D721Med (cell line): ENCODE data around the gene MOGAT3.

ENCODE experiments used
- DNase-seq: peaks from one replicate; pipeline ENCODE4 v3.0.0; 2011; ENCODE audit warnings: low spot score; ENCODE audit not compliant: insufficient read length
- FAIRE-seq: peaks from 2 replicates; lab custom pipeline; 2011; peaks lifted over from hg19 to GRCh38; lab: Jason Lieb, UNC
- TF ChIP-seq, protein P1 (sequence below): IDR thresholded peaks from 2 replicates; pipeline ENCODE4 v1.5.1; 2012; ENCODE audit warnings: mild to moderate bottlenecking, control low read depth; ENCODE audit not compliant: insufficient read depth; ENCODE audit errors: missing control alignments

The MOGAT3 gene

GRCh38 chr7:101237206-101238067 lies 36.6 kb upstream of the MOGAT3 start, which contains the start of gene CLDN15:
Gene CLDN15, minus strand, starts transcription at chr7:101237802. Its CDS starts 221 bp downstream, at chr7:101237581.
- FAIRE-seq (no peak), DNase-seq (peak; percentile 2)
- TF ChIP-seq, protein P1, sequence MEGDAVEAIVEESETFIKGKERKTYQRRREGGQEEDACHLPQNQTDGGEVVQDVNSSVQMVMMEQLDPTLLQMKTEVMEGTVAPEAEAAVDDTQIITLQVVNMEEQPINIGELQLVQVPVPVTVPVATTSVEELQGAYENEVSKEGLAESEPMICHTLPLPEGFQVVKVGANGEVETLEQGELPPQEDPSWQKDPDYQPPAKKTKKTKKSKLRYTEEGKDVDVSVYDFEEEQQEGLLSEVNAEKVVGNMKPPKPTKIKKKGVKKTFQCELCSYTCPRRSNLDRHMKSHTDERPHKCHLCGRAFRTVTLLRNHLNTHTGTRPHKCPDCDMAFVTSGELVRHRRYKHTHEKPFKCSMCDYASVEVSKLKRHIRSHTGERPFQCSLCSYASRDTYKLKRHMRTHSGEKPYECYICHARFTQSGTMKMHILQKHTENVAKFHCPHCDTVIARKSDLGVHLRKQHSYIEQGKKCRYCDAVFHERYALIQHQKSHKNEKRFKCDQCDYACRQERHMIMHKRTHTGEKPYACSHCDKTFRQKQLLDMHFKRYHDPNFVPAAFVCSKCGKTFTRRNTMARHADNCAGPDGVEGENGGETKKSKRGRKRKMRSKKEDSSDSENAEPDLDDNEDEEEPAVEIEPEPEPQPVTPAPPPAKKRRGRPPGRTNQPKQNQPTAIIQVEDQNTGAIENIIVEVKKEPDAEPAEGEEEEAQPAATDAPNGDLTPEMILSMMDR: no peak

- no peak for DNase-seq
- FAIRE-seq: no peak
- TF ChIP-seq, protein P1: no peak
These were observed 35.5 kb upstream of the MOGAT3 start for GRCh38 chr7:101236292-101236835.

GRCh38 chr7:101235522-101235921 lies 34.7 kb upstream of the MOGAT3 start:
- TF ChIP-seq, protein P1: no peak
- DNase-seq (no peak), FAIRE-seq (no peak)

DNA sequence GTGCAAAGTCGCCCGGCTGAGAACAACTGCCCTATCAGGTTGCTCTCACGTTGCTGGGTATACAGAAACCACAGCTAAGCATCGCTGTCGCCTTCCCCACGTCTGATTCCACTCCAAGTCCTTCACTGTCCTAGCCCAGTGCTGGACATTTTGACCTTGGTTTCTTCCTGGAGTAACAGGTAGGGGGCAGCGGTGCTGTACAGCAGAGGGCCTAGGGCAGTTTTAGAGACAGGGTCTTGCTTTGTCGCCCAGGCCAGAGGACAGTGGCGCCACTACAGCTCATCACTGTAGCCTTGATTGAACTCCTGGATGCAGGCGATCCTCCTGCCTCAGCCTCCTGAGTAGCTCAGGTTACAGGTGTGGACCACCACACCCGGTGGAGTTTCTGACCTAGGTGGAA lies 34.2 kb upstream of the MOGAT3 start:
- DNase-seq (no peak), FAIRE-seq (no peak)
- TF ChIP-seq, protein P1: no peak

DNA sequence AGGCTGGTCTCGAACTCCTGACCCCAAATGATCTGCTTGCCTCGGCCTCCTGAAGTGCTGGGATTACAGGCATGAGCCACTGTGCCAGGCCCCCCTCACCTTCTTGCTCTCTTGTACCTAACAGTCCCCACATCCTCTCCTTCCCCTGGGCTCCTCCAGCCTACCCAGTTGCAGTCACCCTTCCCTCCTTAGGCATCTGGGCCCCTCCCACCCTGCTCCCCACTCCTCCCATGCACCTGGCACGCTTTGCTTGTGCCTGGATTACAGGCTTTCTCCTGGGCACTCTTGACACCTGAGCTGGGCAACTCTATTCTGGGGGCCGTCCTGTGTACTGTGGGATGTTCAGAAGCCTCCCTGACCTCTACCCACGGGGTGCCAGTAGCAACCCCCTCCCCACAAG lies 33.8 kb upstream of the MOGAT3 start:
- TF ChIP-seq, protein P1: no peak
- FAIRE-seq: no peak
- DNase-seq: no peak

DNA sequence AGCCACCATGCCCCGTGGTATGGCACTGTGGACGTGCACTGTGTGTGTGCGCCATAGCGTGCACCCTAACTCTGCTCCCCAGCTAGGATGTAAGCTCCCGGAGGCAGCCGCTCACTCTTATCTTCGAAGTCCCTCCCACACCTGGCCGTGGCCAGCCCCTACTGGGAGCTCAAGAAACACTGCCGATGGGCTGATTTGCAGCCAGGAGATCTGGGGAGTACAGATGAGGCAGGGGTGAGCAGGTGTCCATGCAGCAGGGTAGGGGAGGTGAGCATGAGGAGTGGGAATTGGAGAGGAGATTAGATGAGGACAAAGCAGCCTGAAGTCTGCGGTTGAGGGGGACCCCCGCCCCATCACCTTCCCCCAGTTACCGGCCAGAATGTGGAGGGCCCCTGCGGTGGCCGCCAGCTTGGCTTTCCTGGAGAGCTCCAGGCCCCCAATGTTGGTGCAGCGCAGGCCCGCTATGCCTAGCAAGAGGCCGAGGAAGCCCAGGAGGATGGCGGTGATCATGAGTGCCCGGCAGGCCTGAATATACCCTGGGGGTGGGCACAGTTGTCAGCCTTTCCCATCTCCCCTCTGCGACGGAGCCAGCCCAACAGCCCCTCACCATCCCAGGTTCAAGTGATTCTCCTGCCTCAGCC lies 33.2 kb upstream of the MOGAT3 start:
- TF ChIP-seq, protein P1: no peak
- no peak for FAIRE-seq

More for the DNA sequence above, 33.2 kb upstream of the MOGAT3 start:
- DNase-seq: no peak
